Smooth muscle cell (in vitro differentiated cells): ENCODE measurements around the gene YAF2. TPM values are rescaled to one million over a fixed set of nuclear protein-coding genes. Genes with fewer than 3 reads are reported as not detected.

Source experiments
- DNase-seq: peaks from one replicate; lab custom pipeline; 2025; ENCODE audit not compliant: unreplicated experiment; lab: John Stamatoyannopoulos, UW
- H2AFZ ChIP-seq: fragments of 200-600 bp; sonication (generic); 2 replicates; pipeline ENCODE4 v1.6.0; 2016; ENCODE audit warnings: antibody characterized with exemption, low read depth, mild to moderate bottlenecking
- H3F3A ChIP-seq: fragments of 200-600 bp; sonication (generic); 2 replicates; pipeline ENCODE4 v1.6.0; 2017; ENCODE audit warnings: antibody characterized with exemption, low read depth
- H3K27ac ChIP-seq: fragments of 200-600 bp; sonication (generic); 2 replicates; pipeline ENCODE4 v1.5.1; 2016; ENCODE audit warnings: low read depth, mild to moderate bottlenecking
- H3K27me3 ChIP-seq: fragments of 200-600 bp; sonication (generic); 2 replicates; pipeline ENCODE4 v1.6.1; 2016; ENCODE audit warnings: low read depth, mild to moderate bottlenecking
- H3K36me3 ChIP-seq: fragments of 200-600 bp; sonication (generic); 2 replicates; pipeline ENCODE4 v1.5.1; 2016; ENCODE audit warnings: low read depth
- H3K4me1 ChIP-seq: fragments of 200-600 bp; sonication (generic); 2 replicates; pipeline ENCODE4 v1.5.1; 2016; ENCODE audit warnings: low read depth
- H3K4me2 ChIP-seq: fragments of 200-600 bp; sonication (generic); 2 replicates; pipeline ENCODE4 v1.6.0; 2016; ENCODE audit warnings: mild to moderate bottlenecking
- H3K4me3 ChIP-seq: fragments of 200-600 bp; sonication (generic); 2 replicates; pipeline ENCODE4 v1.5.1; 2016; ENCODE audit warnings: mild to moderate bottlenecking
- H3K79me2 ChIP-seq: fragments of 200-600 bp; sonication (generic); 2 replicates; pipeline ENCODE4 v1.6.0; 2016; ENCODE audit warnings: low read depth, mild to moderate bottlenecking
- H3K9ac ChIP-seq: fragments of 200-600 bp; sonication (generic); 2 replicates; pipeline ENCODE4 v1.6.0; 2016; ENCODE audit warnings: low read depth
- H3K9me3 ChIP-seq: fragments of 200-600 bp; sonication (generic); replicated peaks from 2 replicates; pipeline ENCODE4 v1.5.1; 2016; ENCODE audit warnings: low read depth
- H4K20me1 ChIP-seq: fragments of 200-600 bp; sonication (generic); 2 replicates; pipeline ENCODE4 v1.6.0; 2016; ENCODE audit warnings: low read depth
- CTCF ChIP-seq: fragments of 200-600 bp; sonication (generic); IDR thresholded peaks from 2 replicates; pipeline ENCODE4 v1.5.1; 2017; ENCODE audit warnings: borderline replicate concordance, mild to moderate bottlenecking, antibody characterized with exemption; ENCODE audit not compliant: insufficient read depth, poor library complexity, severe bottlenecking
- WGBS: methylation state at CpG from one replicate; pipeline ENCODE4 v1.1.7; 2016; ENCODE audit warnings: low lambda C conversion rate; 5-methylcytosine and 5-hydroxymethylcytosine counted together
- polyA plus RNA-seq: library from polyadenylated mRNA; unstranded; fragments of >200 nt; fragmentation: Nextera tagmentation; extraction: Ambion mirVana; gene quantifications from 2 replicates; pipeline ENCODE4 v1.2.1, GENCODE V29; 2016
- total RNA-seq: library from RNA; depleted of rRNA; stranded (reverse); fragments of >200 nt; gene quantifications from 2 replicates; pipeline ENCODE4 v1.2.3, GENCODE V29; 2014

The YAF2 gene
- total and polyA plus RNA-seq, 2 experiments from 2014 or later: 21.1 to 25.0 TPM

GRCh38 chr12:42145197-42145549 is 92.9 kb downstream of the YAF2 start:
- TF ChIP-seq CTCF: no peak
- DNase-seq: no peak
- peak overlapping the region; percentile 65 for H3K9ac ChIP-seq
- H2AFZ ChIP-seq: peak overlapping the region; percentile 79
- no peak overlapping the region for H3K27ac ChIP-seq
- no peaks in the 10 kb centered on the region for H3K36me3 ChIP-seq
- H3K27me3 ChIP-seq: no peaks in the 10 kb centered on the region
- peaks cover 34% of the 10 kb centered on the region for H4K20me1 ChIP-seq
- peak overlapping the region; percentile 95 for H3K4me2 ChIP-seq
- H3F3A ChIP-seq: peaks cover 4% of the 10 kb centered on the region
- WGBS: 25% methylated on average over 8 of the region's 8 CpGs
- H3K4me1 ChIP-seq: peaks cover 21% of the 10 kb centered on the region
- H3K79me2 ChIP-seq: peaks cover 39% of the 10 kb centered on the region
- no peaks in the 10 kb centered on the region for H3K9me3 ChIP-seq
- peak overlapping the region; percentile 76 for H3K4me3 ChIP-seq

GRCh38 chr12:42144408-42145196 is 93.4 kb downstream of the YAF2 start, which contains the start of gene GXYLT1:
TSS of gene GXYLT1 (minus strand) at chr12:42144874. CDS start at chr12:42144646, 228 bp downstream.
- TF ChIP-seq CTCF: no peak
- 8% methylated on average over 67 of the region's 106 CpGs for WGBS
- Histone ChIP-seq H2AFZ (peak within 1 kb of the TSS; percentile 79), H3K9me3 (no peaks in the 10 kb centered on the region), H3K4me2 (peak within 1 kb of the TSS; percentile 95), H3F3A (peaks cover 4% of the 10 kb centered on the region), H3K4me3 (peak within 1 kb of the TSS; percentile 76), H3K27me3 (no peaks in the 10 kb centered on the region), H3K36me3 (no peaks in the 10 kb centered on the region), H4K20me1 (peaks cover 38% of the 10 kb centered on the region), H3K79me2 (peaks cover 43% of the 10 kb centered on the region), H3K9ac (peak within 1 kb of the TSS; percentile 65), H3K4me1 (peaks cover 21% of the 10 kb centered on the region), H3K27ac (peak within 1 kb of the TSS; percentile 14)
- peak; percentile 64 for DNase-seq

GRCh38 chr12:42144158-42144407 is 94.0 kb downstream of the YAF2 start:
- Histone ChIP-seq H3K4me3 (peak overlapping the region; percentile 76), H3K4me1 (peaks cover 21% of the 10 kb centered on the region), H3F3A (peaks cover 4% of the 10 kb centered on the region), H3K36me3 (no peaks in the 10 kb centered on the region), H3K79me2 (peaks cover 48% of the 10 kb centered on the region), H4K20me1 (peaks cover 43% of the 10 kb centered on the region), H3K9ac (peak overlapping the region; percentile 65), H2AFZ (peak overlapping the region; percentile 76), H3K27me3 (no peaks in the 10 kb centered on the region), H3K27ac (peak overlapping the region; percentile 14), H3K9me3 (no peaks in the 10 kb centered on the region), H3K4me2 (peak overlapping the region; percentile 95)
- DNase-seq: no peak
- no peak for TF ChIP-seq CTCF
- WGBS: 0% methylated on average over 10 of the region's 21 CpGs
